ENCODE results near the gene RDH11. TPM values are rescaled to one million over a fixed set of nuclear protein-coding genes. Genes with fewer than 3 reads are reported as not detected.

The RDH11 gene
- total RNA-seq, 1 experiment from 2014 or later: 45.1 TPM

- ATAC-seq: peak; percentile 90
- Histone ChIP-seq H3K4me1 (ENCODE audit: control insufficient read depth, insufficient read depth, low read length) (peaks cover 7% of the 10 kb centered on the region), H3K27me3 (ENCODE audit: control insufficient read depth, insufficient read depth, low read length) (no peaks in the 10 kb centered on the region), H3K36me3 (ENCODE audit: control insufficient read depth, insufficient read depth, low read length) (no peaks in the 10 kb centered on the region; the same call in 1 of the 2 replicates), H3K4me3 (ENCODE audit: low read depth in 2 of 2, low read length in 2 of 2) (peak overlapping the region; percentile 79 to 84), H3K27ac (ENCODE audit: low read length) (peak overlapping the region; percentile 79), H3K9me3 (ENCODE audit: control insufficient read depth, insufficient read depth, low read depth, low read length) (no peaks in the 10 kb centered on the region)
- ChIA-PET CTCF (no interaction called here), POLR2A (no interaction called here)
- no TSS peak for BruUV-seq (replicated peaks)
- no peak for DNase-seq (ENCODE audit: low read depth, low spot score)
- intact Hi-C loops (cut with micrococcal nuclease; ENCODE audit: unreplicated experiment) (no loop called here), in situ Hi-C loops (cut with HindIII; ENCODE audit: low pct_unique_long_range_greater_than_20kb, low sequenced_read_pairs) (no loop called here)
- peak; percentile 12; the same call in 1 of the 2 replicates for TF ChIP-seq CTCF (IDR thresholded peaks at IDR 0.05)
- no peak for TF ChIP-seq POLR2AphosphoS5 (IDR thresholded peaks at IDR 0.05; ENCODE audit: low read depth, low read length)
These were observed 21.5 kb downstream of the RDH11 start for GRCh38 chr14:67674139-67674479.

- peaks cover 7% of the 10 kb centered on the region for H3K4me1 ChIP-seq (ENCODE audit: control insufficient read depth, insufficient read depth, low read length)
- ATAC-seq: no peak
- H3K36me3 ChIP-seq (ENCODE audit: control insufficient read depth, insufficient read depth, low read length): no peaks in the 10 kb centered on the region; the same call in 1 of the 2 replicates
- no peaks in the 10 kb centered on the region for H3K9me3 ChIP-seq (ENCODE audit: control insufficient read depth, insufficient read depth, low read depth, low read length)
- peak overlapping the region; percentile 79 for H3K27ac ChIP-seq (ENCODE audit: low read length)
- BruUV-seq (replicated peaks): TSS peak; percentile 72
- ChIA-PET POLR2A (no interaction called here), CTCF (no interaction called here)
- intact Hi-C loops (cut with micrococcal nuclease; ENCODE audit: unreplicated experiment): no loop called here
- TF ChIP-seq POLR2AphosphoS5 (IDR thresholded peaks at IDR 0.05; ENCODE audit: low read depth, low read length) (no peak), REST (IDR thresholded peaks at IDR 0.05; ENCODE audit: insufficient read depth in 1 of 2, low read depth in 2 of 2, low read length in 1 of 2) (no peak), CTCF (IDR thresholded peaks at IDR 0.05) (no peak), SIN3A (IDR thresholded peaks at IDR 0.05; ENCODE audit: borderline replicate concordance, insufficient read depth, low read depth, low read length) (no peak), TCF7L2 (IDR thresholded peaks at IDR 0.05; ENCODE audit: low read depth, low read length) (no peak)
- H3K27me3 ChIP-seq (ENCODE audit: control insufficient read depth, insufficient read depth, low read length): no peaks in the 10 kb centered on the region
- in situ Hi-C loops (cut with HindIII; ENCODE audit: low pct_unique_long_range_greater_than_20kb, low sequenced_read_pairs): no loop called here
- H3K4me3 ChIP-seq (ENCODE audit: low read depth in 2 of 2, low read length in 2 of 2): peak overlapping the region; percentile 79 to 84
- no peak for DNase-seq (ENCODE audit: low read depth, low spot score)
These were observed 22.1 kb downstream of the RDH11 start for GRCh38 chr14:67673451-67673850.
